Psoas muscle (tissue), 8 donors: ENCODE measurements around the gene SELPLG. TPM values are rescaled to one million over a fixed set of nuclear protein-coding genes. Genes with fewer than 3 reads are reported as not detected.

Experiments
- ATAC-seq, 4 donors: fragments of 200-7000 bp; cut with Tn5 transposase; one replicate each; pipeline ENCODE4 v1.9.1; 2020; ENCODE audit warnings: moderate library complexity in 3 of 4, mild to moderate bottlenecking in 2 of 4
- DNase-seq, 2 donors: peaks; one replicate each; pipeline ENCODE4 v3.0.0-alpha.2; 2020
- H3K27ac ChIP-seq: fragments of 200-600 bp; one replicate; pipeline ENCODE4 v1.8.0; 2022
- H3K27me3 ChIP-seq, 3 donors: fragments of 200-600 bp in 1 of 3; one replicate each; pipeline versions ENCODE4 v1.6.1 to v1.8.0; 2013 to 2022; ENCODE audit warnings: low read length in 2 of 3, mild to moderate bottlenecking in 2 of 3, moderate library complexity in 1 of 3; ENCODE audit not compliant: insufficient read depth in 3 of 3
- H3K36me3 ChIP-seq, 2 donors: fragments of 200-600 bp in 1 of 2; one replicate each; pipeline versions ENCODE4 v1.6.1 to v1.8.0; 2013 to 2022; ENCODE audit warnings: low read depth in 1 of 2, mild to moderate bottlenecking in 1 of 2, moderate library complexity in 1 of 2; ENCODE audit not compliant: insufficient read depth in 1 of 2
- H3K4me1 ChIP-seq: fragments of 200-600 bp; one replicate; pipeline ENCODE4 v1.8.0; 2022
- H3K4me3 ChIP-seq: fragments of 200-600 bp; one replicate; pipeline ENCODE4 v1.8.0; 2022; ENCODE audit warnings: mild to moderate bottlenecking
- H3K9me3 ChIP-seq: fragments of 200-600 bp; one replicate; pipeline ENCODE4 v1.8.0; 2022
- CTCF ChIP-seq: fragments of 200-600 bp; IDR thresholded peaks from one replicate; pipeline ENCODE4 v1.8.0; 2022; ENCODE audit warnings: antibody characterized with exemption
- WGBS, 3 donors: extraction: QIAGEN DNeasy Blood & Tissue Kit; methylation state at CpG; one replicate each; pipeline versions ENCODE4 v1.1.6 to v1.1.7; 2013; 5-methylcytosine and 5-hydroxymethylcytosine counted together
- intact Hi-C, 2 donors: fragments of 100-400 bp; cut with DNase I; formaldehyde crosslinking; loops; one replicate each; pipeline versions ENCODE4 v1.11.0 to v1.14.2; 2022
- polyA plus RNA-seq, 3 donors: library from polyadenylated mRNA; stranded (reverse); fragments of 200-250 nt; gene quantifications; one replicate each; pipeline ENCODE4 v1.2.3, GENCODE V29; 2013
- total RNA-seq, 4 donors: library from RNA; stranded (reverse); fragmentation: NEBNext Ultra II Directional in 2 of 4; extraction: Animal tissue kit (Norgen Biotek cat#: 25700) in 2 of 4; gene quantifications; one replicate each; pipeline versions ENCODE4 v1.2.1 to v1.2.4, GENCODE V29; 2021 to 2023
- donor health status: healthy with polysubstance abuse.
- donor health status: DM: no; HTN: no; CAD: no; lungs with moderate emphysema.
- donor health status: Bipolar disorder and iron deficiency.
- donor health status: healthy.
- donor health status: DM: yes; HTN: yes; CAD: no.
- donor health status: DM: no; HTN: no; CAD: no.
- donor health status: DM: no; HTN: no; CAD: no.
- donor health status: DM: yes; HTN: yes; CAD: no.

Gene SELPLG
- total and polyA plus RNA-seq, 7 donors: 0.62 to 3.8 (median 1.5) TPM

- H3K36me3 ChIP-seq: peaks cover 0 to 51% of the 10 kb centered on the region in 2 donors
Measured at GRCh38 chr12:108677381-108677780, 43.7 kb upstream of the SELPLG start.

DNA sequence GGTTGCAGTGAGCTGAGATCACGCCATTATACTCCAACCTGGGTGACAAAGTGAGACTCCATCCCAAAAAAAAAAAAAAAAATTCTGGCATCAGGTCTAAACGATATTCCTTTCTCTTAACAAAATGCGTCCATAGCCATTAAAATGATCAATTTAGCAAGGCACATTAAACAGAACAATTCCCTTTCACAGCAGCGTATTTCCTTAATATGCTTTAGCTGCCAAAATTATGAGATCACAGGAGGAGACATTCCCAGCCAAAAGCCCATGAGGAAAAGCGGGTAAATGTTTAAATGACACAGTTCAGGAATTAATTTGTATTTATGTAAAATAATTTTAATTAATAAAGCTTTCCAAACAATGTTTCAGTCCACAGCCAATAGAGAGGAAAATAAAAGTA is 43.0 kb upstream of the SELPLG start:
- intact Hi-C loops: no loop called here
- H3K36me3 ChIP-seq: peaks cover 0 to 54% of the 10 kb centered on the region in 2 donors
- 62 to 69% (median 63%) methylated on average over 5 of the region's 5 CpGs for WGBS, 3 donors

More at GRCh38 chr12:108677381-108677780, 43.7 kb upstream of the SELPLG start:
- Histone ChIP-seq H3K4me1 (peaks cover 28% of the 10 kb centered on the region), H3K27me3 (no peaks in the 10 kb centered on the region), H3K27ac (peak overlapping the region; percentile 64), H3K9me3 (no peaks in the 10 kb centered on the region), H3K4me3 (no peak overlapping the region)
- DNase-seq: no peak
- WGBS, 3 donors: 48 to 67% (median 57%) methylated on average over 3 of the region's 3 CpGs
- no peak for TF ChIP-seq CTCF
- intact Hi-C loops: no loop called here
- ATAC-seq: no peak

GRCh38 chr12:108675792-108676191 is 42.1 kb upstream of the SELPLG start:
- intact Hi-C loops: no loop called here
- TF ChIP-seq CTCF: no peak
- H3K27ac ChIP-seq: no peak overlapping the region
- peaks cover 28% of the 10 kb centered on the region for H3K4me1 ChIP-seq
- 92 to 96% (median 95%) methylated on average over 4 of the region's 4 CpGs for WGBS, 3 donors
- no peak for DNase-seq
- no peaks in the 10 kb centered on the region for H3K27me3 ChIP-seq
- H3K9me3 ChIP-seq: no peaks in the 10 kb centered on the region
- no peak overlapping the region for H3K4me3 ChIP-seq
- peaks cover 0 to 54% of the 10 kb centered on the region in 2 donors for H3K36me3 ChIP-seq
- no peak for ATAC-seq

More for the DNA sequence above, 43.0 kb upstream of the SELPLG start:
- no peak for TF ChIP-seq CTCF
- ATAC-seq (no peak), DNase-seq (no peak)
- Histone ChIP-seq H3K4me1 (peaks cover 28% of the 10 kb centered on the region), H3K27me3 (no peaks in the 10 kb centered on the region), H3K9me3 (no peaks in the 10 kb centered on the region), H3K27ac (peak overlapping the region; percentile 64), H3K4me3 (no peak overlapping the region)

DNA sequence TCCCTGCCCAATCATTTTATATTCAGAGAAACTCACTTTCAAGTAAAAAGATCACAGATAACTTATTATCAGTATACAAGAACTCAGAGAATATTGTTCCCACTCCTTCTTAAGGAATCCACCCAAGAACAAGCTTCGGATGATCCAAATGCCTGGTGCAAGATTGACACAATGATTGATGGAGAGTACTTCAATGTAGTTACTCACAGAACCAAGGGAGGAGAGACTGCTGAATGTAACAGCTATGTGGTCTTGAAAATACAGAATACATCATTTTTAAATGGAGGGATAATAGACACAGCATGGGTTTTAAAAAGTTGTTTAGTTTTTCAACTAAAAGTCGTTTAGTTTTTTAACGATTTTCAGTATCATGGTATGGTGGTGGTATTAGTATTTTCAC is 38.4 kb upstream of the SELPLG start:
- H3K27ac ChIP-seq: no peak overlapping the region
- ATAC-seq: no peak

More for the DNA sequence above, 38.4 kb upstream of the SELPLG start:
- H3K4me1 ChIP-seq: peaks cover 35% of the 10 kb centered on the region
- H3K36me3 ChIP-seq: peaks cover 0 to 42% of the 10 kb centered on the region in 2 donors
- no peaks in the 10 kb centered on the region for H3K27me3 ChIP-seq
- H3K4me3 ChIP-seq: no peak overlapping the region
- intact Hi-C loops: loop anchor here in 1 of 2 donors (5.0 kb wide), 1 partner anchor 55 kb away; no protein-coding TSS in a partner anchor
- no peak for TF ChIP-seq CTCF
- H3K9me3 ChIP-seq: no peaks in the 10 kb centered on the region
- WGBS, 3 donors: 76 to 87% (median 78%) methylated on average over 3 of the region's 3 CpGs
- no peak for DNase-seq
